HL-60 (cell line): ENCODE measurements around the gene VASH2.

Experiments used
- GABPA ChIP-seq: IDR thresholded peaks from 2 replicates; pipeline ENCODE4 v1.6.1; 2012; ENCODE audit warnings: low read depth
- POLR2AphosphoS5 ChIP-seq: IDR thresholded peaks from 2 replicates; pipeline ENCODE4 v1.6.1; 2012; ENCODE audit warnings: low read depth
- SPI1 ChIP-seq: IDR thresholded peaks from 2 replicates; pipeline ENCODE4 v1.6.1; 2012; ENCODE audit warnings: low read depth, mild to moderate bottlenecking, borderline replicate concordance
- TF ChIP-seq, protein P1 (sequence below): IDR thresholded peaks from one replicate; pipeline ENCODE4 v1.5.1; 2011; ENCODE audit warnings: low read length, control low read depth, inconsistent platforms; ENCODE audit not compliant: insufficient read depth
- TF ChIP-seq, protein P2 (sequence below): IDR thresholded peaks from 2 replicates; pipeline ENCODE4 v1.6.1; 2012; ENCODE audit warnings: low read depth; ENCODE audit not compliant: insufficient replicate concordance

DNA sequence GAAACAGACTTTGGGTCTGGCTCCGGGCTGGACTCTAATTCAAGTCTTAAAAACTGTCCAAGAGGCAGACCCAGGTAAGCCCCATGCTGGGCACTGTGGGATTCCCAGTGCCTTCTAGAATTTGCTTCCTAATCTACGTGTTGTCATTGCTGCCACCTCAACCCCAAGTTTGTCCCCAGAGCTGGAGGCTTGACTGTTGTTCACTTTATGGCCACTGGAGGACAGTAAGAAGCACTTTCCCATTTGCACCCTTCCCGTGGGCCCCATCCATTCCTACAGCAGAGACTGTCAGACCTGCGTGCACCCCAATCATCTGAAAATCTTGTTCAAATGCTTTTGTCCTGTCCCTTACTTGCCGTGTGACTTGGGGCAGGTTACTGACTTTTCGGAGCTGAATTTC is 29.4 kb upstream of the VASH2 start:
- TF ChIP-seq, protein P1, sequence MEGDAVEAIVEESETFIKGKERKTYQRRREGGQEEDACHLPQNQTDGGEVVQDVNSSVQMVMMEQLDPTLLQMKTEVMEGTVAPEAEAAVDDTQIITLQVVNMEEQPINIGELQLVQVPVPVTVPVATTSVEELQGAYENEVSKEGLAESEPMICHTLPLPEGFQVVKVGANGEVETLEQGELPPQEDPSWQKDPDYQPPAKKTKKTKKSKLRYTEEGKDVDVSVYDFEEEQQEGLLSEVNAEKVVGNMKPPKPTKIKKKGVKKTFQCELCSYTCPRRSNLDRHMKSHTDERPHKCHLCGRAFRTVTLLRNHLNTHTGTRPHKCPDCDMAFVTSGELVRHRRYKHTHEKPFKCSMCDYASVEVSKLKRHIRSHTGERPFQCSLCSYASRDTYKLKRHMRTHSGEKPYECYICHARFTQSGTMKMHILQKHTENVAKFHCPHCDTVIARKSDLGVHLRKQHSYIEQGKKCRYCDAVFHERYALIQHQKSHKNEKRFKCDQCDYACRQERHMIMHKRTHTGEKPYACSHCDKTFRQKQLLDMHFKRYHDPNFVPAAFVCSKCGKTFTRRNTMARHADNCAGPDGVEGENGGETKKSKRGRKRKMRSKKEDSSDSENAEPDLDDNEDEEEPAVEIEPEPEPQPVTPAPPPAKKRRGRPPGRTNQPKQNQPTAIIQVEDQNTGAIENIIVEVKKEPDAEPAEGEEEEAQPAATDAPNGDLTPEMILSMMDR: no peak
- TF ChIP-seq POLR2AphosphoS5 (no peak), SPI1 (no peak), GABPA (no peak)
- TF ChIP-seq, protein P2, sequence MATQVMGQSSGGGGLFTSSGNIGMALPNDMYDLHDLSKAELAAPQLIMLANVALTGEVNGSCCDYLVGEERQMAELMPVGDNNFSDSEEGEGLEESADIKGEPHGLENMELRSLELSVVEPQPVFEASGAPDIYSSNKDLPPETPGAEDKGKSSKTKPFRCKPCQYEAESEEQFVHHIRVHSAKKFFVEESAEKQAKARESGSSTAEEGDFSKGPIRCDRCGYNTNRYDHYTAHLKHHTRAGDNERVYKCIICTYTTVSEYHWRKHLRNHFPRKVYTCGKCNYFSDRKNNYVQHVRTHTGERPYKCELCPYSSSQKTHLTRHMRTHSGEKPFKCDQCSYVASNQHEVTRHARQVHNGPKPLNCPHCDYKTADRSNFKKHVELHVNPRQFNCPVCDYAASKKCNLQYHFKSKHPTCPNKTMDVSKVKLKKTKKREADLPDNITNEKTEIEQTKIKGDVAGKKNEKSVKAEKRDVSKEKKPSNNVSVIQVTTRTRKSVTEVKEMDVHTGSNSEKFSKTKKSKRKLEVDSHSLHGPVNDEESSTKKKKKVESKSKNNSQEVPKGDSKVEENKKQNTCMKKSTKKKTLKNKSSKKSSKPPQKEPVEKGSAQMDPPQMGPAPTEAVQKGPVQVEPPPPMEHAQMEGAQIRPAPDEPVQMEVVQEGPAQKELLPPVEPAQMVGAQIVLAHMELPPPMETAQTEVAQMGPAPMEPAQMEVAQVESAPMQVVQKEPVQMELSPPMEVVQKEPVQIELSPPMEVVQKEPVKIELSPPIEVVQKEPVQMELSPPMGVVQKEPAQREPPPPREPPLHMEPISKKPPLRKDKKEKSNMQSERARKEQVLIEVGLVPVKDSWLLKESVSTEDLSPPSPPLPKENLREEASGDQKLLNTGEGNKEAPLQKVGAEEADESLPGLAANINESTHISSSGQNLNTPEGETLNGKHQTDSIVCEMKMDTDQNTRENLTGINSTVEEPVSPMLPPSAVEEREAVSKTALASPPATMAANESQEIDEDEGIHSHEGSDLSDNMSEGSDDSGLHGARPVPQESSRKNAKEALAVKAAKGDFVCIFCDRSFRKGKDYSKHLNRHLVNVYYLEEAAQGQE: no peak
